Measurements from ENCODE around the gene COX20.
A peak's percentile ranks its signal among the peaks of the same experiment; 100 is the strongest.

Gene COX20

DNA sequence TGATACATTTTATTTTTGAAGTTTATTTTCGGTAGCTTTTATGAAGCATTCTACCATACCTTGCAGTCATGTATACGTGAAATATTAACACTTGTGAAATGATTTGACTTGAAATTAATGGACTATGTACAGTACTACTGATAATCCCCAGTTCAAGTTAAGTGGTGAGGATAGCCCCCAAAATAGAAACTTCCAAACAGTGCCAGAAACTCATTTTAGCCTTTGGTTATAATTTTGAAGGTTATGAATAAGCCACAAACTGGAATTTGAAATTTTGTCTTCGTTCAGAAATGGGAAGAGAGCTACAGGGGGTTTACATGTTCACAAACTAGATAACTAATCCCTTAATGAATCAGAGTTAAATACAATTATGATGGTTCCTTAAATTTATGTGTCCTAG lies 30.4 kb downstream of the COX20 start:
- H3K27ac ChIP-seq, result peak overlapping the region in 13 of 21 experiments; percentile 95 to 100 (median 100)
- no peak overlapping the region for H3K4me3 ChIP-seq

DNA sequence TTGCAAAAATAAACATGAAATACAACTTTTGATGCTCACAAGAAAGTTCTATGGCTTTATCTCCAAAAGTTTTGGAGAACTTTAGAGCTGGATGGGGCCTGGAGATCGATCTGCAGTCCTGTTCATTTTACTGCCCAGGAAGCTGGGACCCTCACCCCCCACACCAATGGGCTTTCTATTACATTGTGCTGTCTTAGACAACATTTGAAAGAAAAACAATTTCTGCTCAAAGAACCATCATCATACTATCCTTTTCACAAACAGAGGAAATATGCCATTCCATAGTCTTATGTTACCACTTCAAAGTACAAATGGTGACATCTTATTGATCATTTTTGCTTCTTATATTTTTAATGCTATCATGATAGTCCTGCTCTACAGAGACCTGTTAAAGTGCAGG lies 30.9 kb downstream of the COX20 start:
- no peak overlapping the region for H3K4me3 ChIP-seq
- peak overlapping the region in 4 of 21 experiments; percentile 98 to 100 (median 100) for H3K27ac ChIP-seq

DNA sequence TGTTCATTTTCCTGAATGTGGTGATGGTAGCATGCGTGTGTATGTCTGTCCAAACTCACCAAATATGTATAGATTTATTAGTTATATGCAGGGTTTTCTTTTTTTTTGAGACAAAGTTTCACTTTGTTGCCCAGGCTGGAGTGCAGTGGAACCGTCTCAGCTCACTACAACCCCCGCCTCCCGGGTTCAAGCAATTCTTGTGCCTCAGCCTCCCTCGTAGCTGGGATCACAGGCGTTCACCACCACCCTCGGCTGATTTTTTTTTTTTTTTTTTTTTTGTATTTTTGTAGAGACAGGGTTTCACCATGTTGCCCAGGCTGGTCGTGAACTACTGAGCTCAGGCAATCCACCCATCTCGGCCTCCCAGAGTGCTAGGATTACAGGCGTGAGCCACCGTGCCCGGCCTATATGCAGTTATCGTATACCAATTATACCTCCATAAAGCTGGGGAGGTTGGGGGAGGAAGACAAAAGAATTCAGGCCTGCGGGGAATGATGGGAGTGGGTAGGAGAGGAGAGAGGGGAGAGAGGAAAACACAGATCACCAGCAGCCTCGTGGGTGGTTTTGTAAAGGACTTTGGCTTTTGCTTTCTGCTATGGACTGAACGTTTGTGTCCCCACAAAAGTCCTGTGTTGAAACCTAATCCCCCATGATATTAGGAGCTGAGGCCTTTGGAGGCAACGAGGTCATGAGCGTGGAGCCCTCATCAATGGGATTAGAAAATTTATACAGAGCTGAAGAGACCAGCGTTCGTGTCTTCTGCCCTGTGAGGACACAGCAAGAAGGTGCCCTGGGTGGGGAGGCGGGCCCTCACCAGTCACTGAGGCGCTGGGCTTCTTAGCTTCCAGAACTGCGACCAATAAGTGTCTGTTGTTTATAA lies 33.3 kb downstream of the COX20 start:
- H3K27ac ChIP-seq, result no peak overlapping the region
- no peak overlapping the region for H3K4me3 ChIP-seq

DNA sequence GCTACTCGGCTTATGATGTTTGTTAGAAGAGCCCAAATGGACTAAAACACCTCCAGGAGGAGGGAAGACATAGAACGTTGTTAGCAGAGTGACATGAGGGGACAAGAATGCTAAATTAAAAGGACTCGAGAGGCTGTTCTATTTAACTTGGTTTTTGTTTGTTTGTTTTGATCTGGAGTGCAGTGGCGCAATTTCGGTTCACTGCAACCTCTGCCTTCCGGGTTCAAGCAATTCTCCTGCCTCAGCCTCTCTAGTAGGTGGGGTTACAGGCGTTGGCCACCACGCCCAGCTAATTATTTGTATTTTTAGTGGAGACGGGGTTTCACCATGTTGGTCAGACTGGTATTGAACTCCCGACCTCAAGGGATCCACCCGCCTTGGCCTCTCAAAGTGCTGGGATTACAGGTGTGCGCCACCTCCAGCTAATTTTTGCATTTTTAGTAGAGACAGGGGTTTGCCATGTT lies 33.9 kb downstream of the COX20 start:
- H3K27ac ChIP-seq, result no peak overlapping the region
- H3K4me3 ChIP-seq, result no peak overlapping the region

- Histone ChIP-seq H3K27ac (no peak overlapping the region), H3K4me3 (no peak overlapping the region)
Observed at GRCh38 chr1:244869950-244870349, 34.5 kb downstream of the COX20 start.

DNA sequence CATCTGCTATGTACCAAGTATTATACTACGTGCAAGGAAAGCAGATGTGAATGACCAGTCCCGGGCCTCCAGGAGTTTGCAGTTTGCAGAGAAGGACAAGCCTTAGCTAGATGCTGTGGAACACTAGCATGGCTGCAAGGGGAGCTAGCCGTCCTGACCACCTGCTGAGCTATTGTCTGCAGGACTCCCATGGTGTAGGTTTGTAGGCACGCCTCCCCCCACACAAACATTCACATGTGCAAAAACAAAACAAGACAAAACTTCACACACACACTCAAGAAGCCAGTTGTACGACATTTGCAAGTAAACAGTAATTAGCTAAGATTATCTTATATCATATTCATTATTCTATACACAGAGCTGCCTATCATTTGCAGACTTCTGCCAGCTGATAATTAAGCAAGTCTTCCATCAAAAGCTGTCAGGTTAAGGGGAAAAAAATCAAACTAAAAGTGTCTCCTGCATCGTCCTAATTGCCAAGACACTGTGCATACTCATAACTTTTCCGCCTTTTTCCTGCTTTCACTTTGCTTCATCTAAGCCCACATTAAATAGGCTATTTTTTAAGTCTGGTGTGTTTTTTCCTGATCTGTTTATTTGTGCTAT lies 39.6 kb downstream of the COX20 start:
- no peak overlapping the region for H3K27ac ChIP-seq
- no peak overlapping the region for H3K4me3 ChIP-seq

GRCh38 chr1:244876228-244876910 lies 40.9 kb downstream of the COX20 start:
- Histone ChIP-seq H3K27ac (no peak overlapping the region), H3K4me3 (no peak overlapping the region)

GRCh38 chr1:244878681-244879080 lies 43.2 kb downstream of the COX20 start:
- Histone ChIP-seq H3K27ac (no peak overlapping the region), H3K4me3 (no peak overlapping the region)

- Histone ChIP-seq H3K27ac (no peak overlapping the region), H3K4me3 (no peak overlapping the region)
Observed at GRCh38 chr1:244881552-244882280, 46.3 kb downstream of the COX20 start.

DNA sequence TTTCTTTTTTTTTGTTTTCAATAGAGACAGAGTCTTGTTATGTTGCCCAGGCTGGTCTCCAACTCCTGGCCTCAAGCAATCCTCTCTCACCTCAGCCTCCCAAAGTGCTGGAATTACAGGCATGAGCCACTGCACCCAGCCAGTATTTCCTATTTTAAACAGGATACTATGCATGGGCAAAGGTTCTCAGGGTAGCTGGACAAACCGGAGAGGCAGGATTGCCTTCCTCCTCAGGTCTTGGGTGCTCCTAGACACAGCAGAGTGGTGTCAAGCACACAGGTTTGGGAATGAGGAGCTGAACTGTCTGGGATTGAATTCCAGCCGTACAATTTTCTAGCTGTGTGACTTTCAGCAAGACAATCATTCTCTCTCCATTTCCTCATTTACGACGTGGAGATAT lies 51.8 kb downstream of the COX20 start:
- no peak overlapping the region for H3K4me3 ChIP-seq
- no peak overlapping the region for H3K27ac ChIP-seq

GRCh38 chr1:244893836-244894235 lies 58.4 kb downstream of the COX20 start:
- no peak overlapping the region for H3K27ac ChIP-seq
- no peak overlapping the region for H3K4me3 ChIP-seq
